Activated CD4-positive, alpha-beta T cell treated with anti-CD3 and anti-CD28 coated beads, Interleukin-2, amount 50 U/mL, for 16 hours (primary cell): ENCODE measurements around the gene NRGN.

ENCODE experiments used
- DNase-seq: peaks from one replicate; pipeline ENCODE4 v3.0.0-alpha.2; 2020

The NRGN gene

DNA sequence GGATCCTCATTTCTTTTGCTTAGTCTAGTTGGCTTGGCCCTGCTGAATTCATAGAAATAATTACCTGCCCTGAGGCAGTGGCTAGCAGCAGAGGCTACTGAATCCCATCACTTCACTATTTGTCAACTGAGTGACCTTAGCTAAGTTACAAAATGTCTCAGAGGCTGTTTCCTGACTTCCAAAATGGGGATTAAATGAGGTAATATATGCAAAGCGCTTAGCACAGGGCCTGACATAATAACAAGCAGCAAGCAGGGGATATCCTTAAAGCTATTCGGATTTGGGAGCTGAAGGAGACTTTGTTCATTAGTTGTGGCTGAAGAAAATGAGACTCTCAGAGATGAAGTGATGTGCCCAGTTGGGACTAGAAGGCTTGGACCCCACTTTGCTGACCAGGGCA is 2.8 kb downstream of the NRGN start:
- DNase-seq, result no peak

DNA sequence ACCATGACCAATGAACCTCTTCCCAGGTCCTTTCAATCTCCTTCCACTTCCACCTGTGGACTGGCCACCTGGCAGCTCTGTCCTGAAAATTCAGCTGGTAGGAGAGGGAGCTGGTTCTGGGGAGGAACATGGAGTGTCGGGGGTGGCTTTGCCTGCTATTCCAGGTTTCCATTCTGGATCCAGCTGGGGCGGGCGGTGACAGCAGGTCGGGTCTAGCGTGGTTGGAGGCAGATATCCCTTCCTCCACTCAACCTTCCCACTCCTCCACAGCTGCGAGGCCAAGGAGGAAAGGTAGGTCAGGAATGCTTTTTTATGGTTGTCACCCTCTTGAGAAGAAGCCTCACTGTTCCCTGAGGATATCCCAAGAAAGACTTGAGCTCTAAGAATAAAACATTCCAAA is 3.3 kb downstream of the NRGN start:
- DNase-seq, result no peak

DNA sequence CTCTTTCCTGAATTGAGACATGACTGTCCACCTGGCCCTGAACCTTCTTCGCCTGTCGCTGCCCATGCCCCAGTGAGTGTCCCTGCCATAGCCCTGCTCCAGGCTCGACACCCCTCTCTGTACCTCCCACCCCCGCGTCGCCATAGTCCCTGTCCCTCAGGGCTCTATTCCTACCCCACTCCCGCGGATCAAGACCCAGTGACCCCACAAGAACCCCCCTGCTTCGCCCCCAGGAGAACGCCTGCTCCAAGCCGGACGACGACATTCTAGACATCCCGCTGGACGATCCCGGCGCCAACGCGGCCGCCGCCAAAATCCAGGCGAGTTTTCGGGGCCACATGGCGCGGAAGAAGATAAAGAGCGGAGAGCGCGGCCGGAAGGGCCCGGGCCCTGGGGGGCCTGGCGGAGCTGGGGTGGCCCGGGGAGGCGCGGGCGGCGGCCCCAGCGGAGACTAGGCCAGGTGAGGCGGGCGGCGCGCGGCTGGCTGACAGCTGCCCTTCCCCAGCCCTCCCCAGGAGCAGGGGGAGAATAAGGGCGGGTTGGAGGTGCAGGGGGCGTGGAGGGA is 5.6 kb downstream of the NRGN start:
- DNase-seq, result no peak

DNA sequence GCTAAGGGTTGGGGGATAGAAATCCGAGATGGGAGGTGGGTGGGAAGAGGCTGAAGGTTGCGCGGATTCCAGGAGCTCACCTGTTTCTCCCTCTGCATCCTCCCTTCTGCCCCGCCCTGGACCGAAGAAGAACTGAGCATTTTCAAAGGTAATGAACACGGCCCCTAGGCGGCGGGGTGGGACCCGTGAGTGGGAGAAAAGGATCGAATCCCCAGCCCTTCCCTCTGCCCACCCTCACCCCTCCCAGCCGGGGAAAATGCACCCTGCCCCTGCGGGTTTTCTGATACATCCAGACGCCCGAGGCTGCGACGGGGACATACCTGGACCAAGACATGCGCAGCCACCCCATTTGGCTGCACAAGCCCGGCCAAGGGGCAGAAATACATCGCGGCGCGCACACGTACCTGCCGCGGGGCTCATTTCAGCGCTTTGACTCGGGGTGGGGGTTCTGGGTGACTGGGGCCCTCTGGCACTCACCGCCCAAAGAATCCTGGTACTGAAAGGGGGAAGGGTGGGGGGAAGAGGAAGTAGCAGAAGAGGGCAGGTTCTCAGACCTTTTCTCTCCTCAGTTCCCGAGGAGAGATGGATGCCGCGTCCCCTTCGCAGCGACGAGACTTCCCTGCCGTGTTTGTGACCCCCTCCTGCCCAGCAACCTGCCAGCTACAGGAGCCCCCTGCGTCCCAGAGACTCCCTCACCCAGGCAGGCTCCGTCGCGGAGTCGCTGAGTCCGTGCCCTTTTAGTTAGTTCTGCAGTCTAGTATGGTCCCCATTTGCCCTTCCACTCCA is 6.3 kb downstream of the NRGN start:
- DNase-seq, result peak; percentile 37

DNA sequence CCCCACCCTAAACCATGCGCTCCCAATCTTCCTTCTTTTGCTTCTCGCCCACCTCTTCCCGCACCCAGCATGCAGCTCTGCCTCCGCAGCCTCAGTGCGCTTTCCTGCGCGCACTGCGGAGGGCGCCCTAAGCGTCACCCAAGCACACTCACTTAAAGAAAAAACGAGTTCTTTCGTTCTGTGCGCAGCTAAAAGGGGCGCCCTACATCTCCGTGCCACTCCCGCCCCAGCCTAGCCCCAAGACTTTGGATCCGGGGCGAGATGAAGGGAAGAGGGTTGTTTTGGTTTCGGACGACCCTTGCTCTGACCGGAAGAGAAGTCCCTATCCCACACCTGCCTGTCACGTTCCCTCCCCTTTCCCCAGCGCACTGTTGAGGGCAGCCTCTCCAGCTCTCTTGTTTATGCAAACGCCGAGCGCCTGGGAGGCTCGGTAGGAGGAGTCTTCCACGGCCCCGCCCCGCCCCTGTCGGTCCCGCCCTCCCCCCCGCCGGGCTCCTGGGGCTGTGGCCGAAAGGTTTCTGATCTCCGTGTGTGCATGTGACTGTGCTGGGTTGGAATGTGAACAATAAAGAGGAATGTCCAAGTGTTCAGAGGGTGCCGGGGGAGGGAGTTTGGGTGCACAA is 7.0 kb downstream of the NRGN start:
- DNase-seq, result peak; percentile 78

DNA sequence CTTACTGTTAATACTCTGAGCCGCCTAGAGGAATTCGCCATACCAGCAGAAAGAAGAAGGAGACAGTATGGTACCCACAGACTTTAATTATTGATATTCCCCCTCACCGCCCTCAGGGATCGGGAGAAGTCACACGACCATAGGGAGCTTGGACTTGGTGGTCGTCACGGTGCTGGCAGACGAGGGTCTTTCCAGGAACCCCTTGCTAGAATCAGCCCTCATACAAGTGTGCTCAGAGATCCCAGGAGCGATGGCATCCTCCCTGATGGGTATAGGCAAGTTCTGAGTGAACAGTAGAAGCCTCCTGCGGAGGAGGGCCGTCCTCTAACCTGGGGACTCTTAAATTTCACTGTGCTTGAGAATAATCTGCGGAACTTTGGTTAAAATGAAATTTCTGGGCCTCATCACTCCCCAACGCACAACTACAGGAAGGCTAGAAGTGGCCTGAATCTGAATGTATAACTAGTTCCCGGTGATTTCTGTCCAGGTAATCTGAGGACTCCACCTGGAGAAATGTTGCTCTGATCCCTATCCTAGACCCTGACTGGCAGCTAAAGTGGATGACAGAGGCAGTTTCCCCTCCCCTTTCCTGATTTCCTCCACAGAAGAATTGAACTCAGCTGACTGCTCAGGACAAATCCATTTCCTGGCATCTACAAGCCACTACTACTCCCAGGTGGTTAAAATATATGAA is 7.8 kb downstream of the NRGN start:
- DNase-seq, result no peak

DNA sequence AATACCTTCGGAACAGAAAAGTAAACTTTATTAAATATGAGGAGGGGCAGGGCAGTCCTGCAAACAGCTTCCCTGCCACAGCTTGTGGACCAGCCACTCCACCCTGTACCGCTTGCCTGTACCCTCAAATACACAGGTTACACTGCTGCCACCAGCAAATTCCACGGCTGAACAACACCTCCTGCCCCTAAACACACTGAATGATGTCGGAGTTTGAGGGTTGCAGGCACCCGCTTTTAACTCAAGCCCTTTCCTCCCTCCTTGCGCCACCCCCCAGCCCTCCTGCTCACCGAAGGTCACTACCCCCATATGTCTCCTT is 8.3 kb downstream of the NRGN start:
- no peak for DNase-seq

DNA sequence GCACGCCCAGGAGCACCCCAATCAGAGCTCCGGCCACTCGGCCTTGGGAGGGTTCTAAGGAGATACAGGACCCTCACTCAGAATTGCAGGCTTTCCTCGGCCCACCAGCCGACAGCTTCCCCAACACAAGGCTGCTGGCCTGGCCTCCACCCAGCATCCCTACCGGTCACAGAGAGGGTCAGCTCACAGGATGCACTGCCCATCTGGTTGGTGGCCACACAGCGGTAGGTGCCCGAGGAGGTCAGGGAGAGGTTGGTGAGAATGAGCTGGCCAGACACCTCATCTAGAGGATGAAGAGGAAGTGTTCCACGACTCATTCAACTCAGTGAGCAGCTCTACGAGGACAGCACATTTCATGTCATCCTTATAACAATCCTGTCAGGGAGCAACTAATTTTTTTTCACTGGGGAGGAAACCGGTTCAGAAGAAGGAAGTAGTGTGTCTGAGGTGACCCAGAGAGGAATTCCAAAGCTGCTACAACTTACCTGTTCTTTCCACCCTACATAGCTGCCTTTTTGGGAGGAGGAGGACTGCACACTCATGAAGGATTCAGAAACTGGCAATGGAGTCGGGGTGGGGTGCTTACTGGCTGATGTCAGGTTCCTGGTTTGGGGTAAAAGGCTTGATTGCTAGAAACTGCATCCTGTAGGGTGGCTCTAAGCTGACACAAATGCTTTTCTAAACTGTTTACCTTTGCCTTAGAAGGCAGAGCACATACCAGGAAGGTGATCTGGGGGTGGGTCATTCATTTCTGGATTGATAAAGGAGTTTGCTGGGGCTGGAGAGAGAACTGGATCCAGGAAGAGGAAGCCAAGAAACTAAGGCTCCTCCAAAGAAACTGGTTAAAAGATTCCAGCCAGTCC is 9.0 kb downstream of the NRGN start:
- no peak for DNase-seq

DNA sequence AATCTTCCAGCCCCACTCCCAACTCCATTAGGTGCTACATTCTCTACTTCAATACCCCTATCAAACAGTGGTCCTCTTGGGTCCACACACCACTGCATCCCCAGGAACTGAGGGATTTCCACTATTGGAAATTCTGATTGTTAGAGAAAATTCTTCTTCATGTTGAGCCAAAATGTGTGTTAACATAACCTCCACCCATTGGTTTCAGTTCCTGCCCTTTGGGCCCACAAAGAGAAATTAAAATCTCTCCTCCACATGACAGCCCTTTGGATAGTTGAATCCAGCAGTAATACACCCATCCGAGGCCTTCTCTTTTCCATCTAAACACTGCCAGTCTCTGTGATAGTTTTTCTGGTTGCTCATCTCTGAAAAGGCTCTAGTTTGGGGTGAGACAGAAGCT is 10.2 kb downstream of the NRGN start:
- DNase-seq, result no peak

DNA sequence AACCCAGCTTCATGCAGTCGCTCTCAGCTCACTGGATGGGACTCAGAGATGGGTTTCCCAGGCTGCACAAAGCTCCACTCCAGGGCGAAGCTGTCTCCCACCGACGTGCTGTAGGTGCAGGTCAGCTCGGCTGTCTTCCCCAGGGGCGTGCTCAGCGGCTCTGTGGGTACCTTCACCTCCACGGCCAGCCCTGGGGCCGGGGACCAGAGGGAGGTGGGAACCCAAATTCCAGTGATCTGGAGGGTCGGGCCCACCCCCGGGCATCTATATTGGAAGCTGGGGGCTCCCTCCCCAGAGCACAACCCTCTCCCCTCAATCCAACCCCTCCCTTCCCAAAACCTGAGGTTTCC is 11.6 kb downstream of the NRGN start:
- DNase-seq, result no peak

DNA sequence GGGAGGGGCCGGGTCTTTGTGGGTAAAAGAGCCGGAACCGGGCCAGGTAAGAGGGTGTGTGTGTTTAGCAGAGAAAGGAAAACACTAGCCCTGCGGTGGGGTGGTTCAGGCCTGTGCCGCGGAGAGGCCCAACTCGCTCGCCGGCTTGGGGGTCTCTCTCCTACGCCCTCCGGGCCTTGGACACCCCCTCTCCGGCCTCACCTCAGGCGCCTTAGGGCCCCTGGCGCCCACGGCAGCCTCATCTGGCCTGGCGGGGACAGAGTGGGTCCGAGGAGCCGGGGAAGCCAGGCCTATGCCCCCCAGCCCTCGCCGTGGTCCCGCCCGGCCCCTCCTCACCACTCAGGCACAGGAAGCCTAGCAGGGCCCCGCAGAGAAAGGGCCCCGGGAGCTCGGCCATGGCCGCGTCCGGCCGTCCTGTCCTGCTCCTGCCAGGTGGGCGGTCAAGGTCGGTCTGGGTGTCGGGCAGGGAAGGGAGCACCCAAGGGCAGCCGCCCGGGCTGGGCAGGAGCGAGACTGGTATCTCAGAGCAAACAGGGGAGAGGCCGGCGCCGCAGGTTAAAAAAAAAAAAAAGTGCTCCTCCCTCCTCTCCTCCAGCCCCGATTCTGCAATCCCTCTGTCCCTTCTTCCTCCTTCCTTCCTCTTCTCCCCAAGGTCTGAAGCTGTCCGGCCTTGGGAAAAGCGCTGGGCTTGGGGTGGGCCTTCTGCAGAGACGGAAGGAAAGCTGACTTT is 12.2 kb downstream of the NRGN start, which contains the start of gene VSIG2:
Gene VSIG2 (minus strand): TSS at position 515 of the 730 bp plus-strand sequence. CDS start 118 bp downstream, at position 397.
- no peak for DNase-seq

DNA sequence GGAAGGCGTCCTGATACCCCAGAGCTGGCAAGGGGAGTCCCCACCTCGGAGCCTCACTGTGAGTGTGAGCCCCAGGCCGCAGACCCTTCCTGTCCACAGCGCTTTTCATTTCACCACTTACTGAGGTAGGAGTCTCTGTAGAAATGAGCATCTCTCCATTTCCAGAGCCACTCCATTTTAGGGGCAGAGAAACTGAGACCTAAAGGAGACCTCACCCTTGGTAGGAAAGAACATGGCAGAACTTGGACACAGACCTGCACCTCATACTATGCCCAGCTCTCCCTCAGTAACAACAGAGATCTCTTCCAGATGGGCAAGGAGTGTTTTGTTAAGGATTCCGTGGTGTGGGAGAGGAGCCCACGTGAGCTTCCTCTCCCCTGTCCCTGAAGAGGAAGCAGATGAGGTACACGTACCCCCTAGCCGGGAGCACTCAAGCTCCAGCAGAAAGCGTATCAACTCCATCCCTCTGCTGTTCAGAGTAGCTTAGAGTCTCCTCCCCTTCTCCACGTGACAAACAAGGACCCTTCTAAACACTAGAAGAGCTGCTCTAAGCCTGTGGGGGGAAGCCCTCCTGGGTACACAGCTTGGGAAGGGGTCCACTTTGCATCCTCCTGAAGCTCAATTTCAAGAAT is 12.8 kb downstream of the NRGN start:
- DNase-seq, result no peak

DNA sequence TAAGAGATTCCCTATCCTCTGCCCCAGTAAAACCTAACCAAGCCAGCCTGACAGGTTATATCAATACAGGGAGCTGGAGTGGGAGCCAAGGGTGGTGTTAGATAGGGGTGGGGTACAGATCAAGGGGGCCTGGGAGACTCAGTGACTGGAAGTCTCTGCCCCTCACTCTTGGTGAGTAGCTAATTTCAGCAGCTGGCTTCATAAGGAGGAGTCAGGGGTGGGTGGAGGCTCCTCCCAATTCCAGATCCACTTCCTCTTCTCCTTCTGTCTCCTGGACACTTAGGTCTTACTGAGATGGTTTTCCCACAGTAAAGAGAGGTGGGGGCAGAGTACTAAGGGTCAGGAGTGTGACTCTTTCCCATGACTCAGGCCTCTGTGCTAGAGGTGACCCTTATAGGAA is 13.5 kb downstream of the NRGN start:
- DNase-seq, result no peak

DNA sequence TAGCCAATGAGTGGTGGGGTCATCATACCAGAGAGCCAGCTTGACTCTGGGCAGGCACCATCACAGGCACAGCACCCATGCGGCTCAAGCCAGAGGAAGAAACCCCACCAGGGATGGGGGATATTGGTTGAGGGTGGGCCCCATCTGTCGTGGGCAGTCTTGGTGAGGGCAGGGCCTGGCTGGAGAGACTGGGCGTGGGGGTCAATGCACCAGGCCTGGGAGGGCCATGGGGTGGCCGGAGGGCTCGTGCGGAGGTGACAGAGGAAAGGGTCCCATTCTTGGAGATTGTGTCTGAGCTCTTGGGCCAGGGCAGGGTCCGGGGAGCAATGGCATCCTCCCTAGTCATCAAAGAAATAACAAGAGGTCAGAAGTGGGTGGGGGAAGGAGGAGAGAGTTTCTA is 13.9 kb downstream of the NRGN start:
- DNase-seq, result no peak

DNA sequence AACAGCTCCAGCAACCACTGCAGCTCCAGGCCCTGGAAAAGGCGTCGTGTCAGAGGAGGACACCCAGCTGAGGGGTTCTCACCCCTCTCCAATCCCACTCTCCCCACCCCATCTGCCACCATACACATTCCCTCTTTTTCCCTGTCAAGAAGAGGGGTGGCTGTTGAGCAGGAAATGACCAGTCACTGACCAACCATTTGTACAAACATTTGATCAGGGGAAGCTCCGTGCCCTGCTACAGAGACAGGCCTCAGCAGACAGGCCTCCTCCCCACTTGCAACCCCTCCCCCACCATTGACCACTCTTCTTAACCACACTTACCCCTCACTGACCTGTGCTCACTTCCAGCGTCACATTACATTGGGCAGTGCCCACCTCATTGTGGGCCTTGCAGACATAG is 14.6 kb downstream of the NRGN start:
- no peak for DNase-seq

DNA sequence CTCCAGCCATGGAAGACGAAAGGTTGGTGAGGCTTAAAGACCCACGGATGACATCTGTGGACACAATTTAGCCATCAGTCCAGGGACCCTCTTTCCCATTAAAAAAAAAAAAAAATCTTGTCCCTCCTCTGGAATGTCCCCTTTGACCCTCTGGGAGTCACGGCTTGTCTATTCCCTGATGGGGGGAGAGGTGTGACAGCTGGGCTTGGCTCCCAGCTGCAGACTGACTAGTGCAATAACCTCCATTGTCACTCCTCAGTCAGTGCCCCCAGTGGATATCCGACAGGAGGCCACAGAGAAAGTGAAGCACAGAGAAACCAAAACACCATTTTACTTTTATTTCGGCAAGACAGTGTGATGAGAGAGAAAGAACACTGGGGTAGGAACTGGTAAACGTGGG is 15.0 kb downstream of the NRGN start:
- DNase-seq, result no peak

DNA sequence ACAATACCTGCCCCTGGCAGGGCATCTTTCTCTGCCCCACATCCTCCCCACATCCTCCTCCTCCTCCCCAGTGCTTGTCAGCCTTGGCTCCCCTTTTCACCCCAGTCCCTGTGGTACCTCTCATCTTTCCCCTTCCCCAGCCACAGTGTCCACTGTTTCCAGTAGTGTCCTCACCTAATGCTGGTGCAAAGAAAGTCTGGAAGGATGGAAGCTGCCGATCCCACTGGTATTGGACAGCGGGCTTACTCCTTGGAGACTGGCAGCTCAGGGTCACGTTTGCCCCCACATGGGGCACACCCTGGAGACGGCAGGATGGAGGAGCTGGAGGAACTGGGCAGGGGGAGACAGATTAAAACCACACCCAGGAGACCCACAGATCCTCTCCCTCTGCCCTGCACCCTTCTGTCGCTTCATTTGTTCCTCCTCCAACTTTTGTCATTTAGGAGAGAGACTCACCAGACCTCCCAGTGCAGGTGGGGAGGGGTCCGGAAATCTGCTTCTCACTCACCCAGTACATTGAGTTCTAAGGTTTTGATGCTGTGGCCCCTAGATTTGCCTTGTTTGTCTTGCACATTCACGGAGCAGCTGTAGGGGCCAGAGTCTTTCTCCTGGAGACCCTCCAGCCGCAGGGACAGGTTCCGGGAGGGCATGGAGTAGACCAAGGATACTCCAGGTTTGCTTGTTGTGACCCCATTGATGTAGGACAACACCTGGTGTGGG is 16.5 kb downstream of the NRGN start:
- no peak for DNase-seq

DNA sequence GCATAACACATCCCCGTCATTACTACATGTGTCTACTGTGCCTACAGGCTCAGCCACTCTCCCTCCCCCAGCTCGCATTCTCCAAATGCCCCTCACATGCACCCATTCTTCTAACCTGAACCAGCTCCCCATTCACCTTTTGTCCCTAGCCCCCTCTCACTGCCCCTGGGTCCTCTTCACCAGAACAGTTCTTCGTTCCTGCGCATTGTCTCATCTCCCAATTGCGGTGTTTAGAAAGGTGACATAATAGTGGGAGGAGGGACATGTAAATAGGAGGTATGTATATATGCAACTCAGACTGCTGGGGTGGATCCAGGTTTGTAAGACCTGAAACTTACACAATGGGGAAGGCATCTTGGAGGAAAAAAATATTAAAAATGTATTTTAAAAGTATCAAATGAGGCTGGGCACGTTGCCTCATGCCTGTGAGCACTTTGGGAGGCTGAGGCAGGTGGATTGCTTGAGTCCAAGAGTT is 17.0 kb downstream of the NRGN start:
- no peak for DNase-seq

DNA sequence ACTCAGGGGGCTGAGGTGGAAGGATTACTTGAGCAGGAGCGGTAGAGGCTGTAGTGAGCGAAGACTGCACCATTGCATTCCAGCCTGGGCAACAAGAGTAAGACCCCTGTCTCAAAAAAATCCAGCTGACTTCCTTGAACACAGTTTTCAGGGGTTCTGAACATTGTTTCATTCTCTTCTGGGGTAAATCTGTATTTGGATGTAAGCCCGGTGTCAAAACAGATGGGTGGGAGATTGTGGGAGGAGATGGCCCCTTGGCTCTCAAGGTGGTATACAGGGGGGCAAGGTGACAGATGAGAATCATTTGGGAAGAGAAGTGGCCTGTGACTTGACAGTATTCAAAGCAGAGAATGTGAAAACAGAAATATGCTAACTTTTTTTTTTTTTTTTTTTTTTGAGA is 17.6 kb downstream of the NRGN start:
- no peak for DNase-seq

DNA sequence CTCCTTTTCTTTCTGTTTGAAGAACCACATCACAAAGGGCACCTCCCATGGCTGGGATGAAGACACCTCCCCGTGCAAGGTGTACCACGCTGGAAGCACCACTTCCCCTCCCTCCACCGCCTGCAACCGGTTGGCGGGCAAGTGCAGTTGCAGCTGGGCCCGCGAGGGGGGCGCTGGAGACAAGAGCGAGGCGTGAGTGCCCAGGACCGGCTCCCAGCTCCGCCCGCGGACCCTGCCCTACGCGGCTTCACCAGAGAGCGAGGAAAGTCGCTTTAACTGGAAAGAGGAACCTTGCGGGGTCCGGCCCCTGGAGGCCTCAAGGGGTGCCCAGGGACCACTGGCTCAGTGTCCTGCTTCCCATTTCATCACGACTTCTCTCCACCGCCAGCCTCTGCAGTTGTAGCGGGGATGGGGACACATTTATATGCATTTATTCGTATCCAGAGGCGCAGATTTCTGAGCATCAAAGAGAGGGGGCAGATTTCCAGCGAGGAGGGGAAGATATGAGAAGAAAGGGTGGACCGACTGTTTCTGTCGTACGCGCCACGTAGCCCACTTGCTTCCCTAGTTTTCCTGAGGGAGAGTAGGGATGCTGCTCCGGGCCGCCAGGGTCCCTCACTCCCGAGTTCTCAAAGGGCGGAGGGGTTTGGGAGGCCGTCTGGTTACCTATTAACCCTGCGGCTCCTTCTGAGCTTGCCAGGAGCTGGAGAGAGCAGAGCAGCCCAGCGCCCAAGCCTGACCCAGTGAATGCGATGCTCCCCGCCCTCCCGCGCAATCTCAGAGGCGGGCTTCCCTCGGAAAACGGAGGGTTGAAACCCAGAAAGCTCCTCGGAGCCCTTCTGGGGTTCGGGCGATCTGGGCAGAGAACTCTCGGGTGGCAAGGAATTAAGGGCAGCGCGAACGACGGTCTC is 18.9 kb downstream of the NRGN start:
- peak; percentile 67 for DNase-seq
